HCT116 (cell line): Measurements from ENCODE around the gene TIGD2. TPM values are rescaled to one million over a fixed set of nuclear protein-coding genes. Genes with fewer than 3 reads are reported as not detected.

Source experiments
- ATAC-seq: fragments of 200-7000 bp; cut with Tn5 transposase; 2 replicates; pipeline ENCODE4 v1.9.1; 2020; ENCODE audit warnings: mild to moderate bottlenecking, moderate library complexity
- BruUV-seq: library from RNA; stranded (reverse); fragments of 400-500 nt; replicated peaks from 2 replicates; lab custom pipeline; 2021; lab: Mats Ljungman, UMichigan
- CTCF ChIA-PET: fragments of 300-600 bp; sonication (Branson Sonifier 250); formaldehyde crosslinking; loops from one replicate; lab custom pipeline; 2021; ENCODE audit warnings: antibody characterized with exemption; lab: Charles Lee
- POLR2A ChIA-PET: fragments of 300-600, 350-600 bp; sonication (Branson Sonifier 250); formaldehyde crosslinking; loops from one replicate; lab custom pipeline; 2021; ENCODE audit warnings: antibody characterized with exemption; lab: Charles Lee
- RAD21 ChIA-PET, 2 experiments: fragments of 300-600 bp; sonication (Branson Sonifier 250); formaldehyde crosslinking; loops; one replicate each; lab custom pipeline; 2023; ENCODE audit warnings: low total read pairs in 2 of 2; ENCODE audit not compliant: uncharacterized antibody in 2 of 2, unreplicated experiment in 2 of 2, low non-redundant PET in 1 of 2; lab: Charles Lee
- DNase-seq: peaks from one replicate; pipeline ENCODE4 v3.0.0-alpha.2; 2010; ENCODE audit warnings: low read depth, low spot score
- H2AFZ ChIP-seq: fragments of 200-600 bp; shearing (Covaris generic), sonication (generic); 2 replicates; pipeline ENCODE4 v1.6.1; 2017; ENCODE audit warnings: low read depth, mixed run types, mixed read lengths, antibody characterized with exemption, low read length; ENCODE audit not compliant: poor library complexity, severe bottlenecking
- H3K27ac ChIP-seq: 2 replicates; pipeline ENCODE4 v1.5.1; 2012; ENCODE audit warnings: low read depth, low read length
- H3K27me3 ChIP-seq: fragments of 200-600 bp; sonication (generic); 2 replicates; pipeline ENCODE4 v1.6.1; 2016; ENCODE audit warnings: mixed run types, low read length, mixed read lengths; ENCODE audit not compliant: insufficient read depth
- H3K36me3 ChIP-seq, 2 experiments: fragments of 200-500 bp in 1 of 2; fragments of 200-600 bp in 1 of 2; sonication (Bioruptor generic) in 1 of 2; sonication (generic) in 1 of 2; 2 replicates each; pipeline versions ENCODE4 v1.5.1 to v1.6.1; 2014 to 2016; ENCODE audit warnings: low read length in 2 of 2, inconsistent platforms in 1 of 2, mixed read lengths in 1 of 2, mixed run types in 1 of 2; ENCODE audit not compliant: insufficient read depth in 2 of 2, control insufficient read depth in 1 of 2
- H3K4me1 ChIP-seq, 2 experiments: fragments of 200-600 bp in 1 of 2; sonication (generic) in 1 of 2; 2 replicates each; pipeline versions ENCODE4 v1.5.1 to v1.6.1; 2012 to 2017; ENCODE audit warnings: low read length in 2 of 2, inconsistent platforms in 1 of 2, mild to moderate bottlenecking in 1 of 2, mixed read lengths in 1 of 2, mixed run types in 1 of 2, moderate library complexity in 1 of 2; ENCODE audit not compliant: insufficient read depth in 2 of 2, control insufficient read depth in 1 of 2
- H3K4me2 ChIP-seq: fragments of 200-600 bp; sonication (generic); 2 replicates; pipeline ENCODE4 v1.6.1; 2017; ENCODE audit warnings: mixed run types, low read length, mixed read lengths
- H3K4me3 ChIP-seq, 2 experiments: fragments of 200-600 bp in 1 of 2; sonication (generic) in 1 of 2; replicated peaks in 1 of 2; 2 replicates each; pipeline ENCODE4 v1.5.1; 2011 to 2016; ENCODE audit warnings: low read length in 2 of 2, control low read depth in 1 of 2, low read depth in 1 of 2, mild to moderate bottlenecking in 1 of 2, mixed read lengths in 1 of 2, mixed run types in 1 of 2
- H3K79me2 ChIP-seq: fragments of 200-600 bp; sonication (generic); 2 replicates; pipeline ENCODE4 v1.6.1; 2017; ENCODE audit warnings: mild to moderate bottlenecking, mixed run types, low read length, moderate library complexity, mixed read lengths; ENCODE audit not compliant: insufficient read depth
- H3K9ac ChIP-seq: fragments of 200-600 bp; sonication (generic); 2 replicates; pipeline ENCODE4 v1.6.1; 2016; ENCODE audit warnings: low read length, mixed read lengths
- H3K9me2 ChIP-seq: fragments of 200-600 bp; sonication (generic), shearing (Covaris generic); 2 replicates; pipeline ENCODE4 v1.6.1; 2017; ENCODE audit warnings: mixed run types, mild to moderate bottlenecking, moderate library complexity; ENCODE audit not compliant: insufficient read depth
- H3K9me3 ChIP-seq, 2 experiments: fragments of 200-500 bp in 1 of 2; fragments of 200-600 bp in 1 of 2; sonication (Bioruptor generic) in 1 of 2; sonication (generic) in 1 of 2; 2 replicates each; pipeline ENCODE4 v1.6.1; 2014 to 2017; ENCODE audit warnings: low read length in 2 of 2, mixed read lengths in 2 of 2, inconsistent platforms in 1 of 2, low read depth in 1 of 2, mild to moderate bottlenecking in 1 of 2, mixed run types in 1 of 2, moderate library complexity in 1 of 2; ENCODE audit not compliant: control insufficient read depth in 1 of 2, insufficient read depth in 1 of 2
- H4K20me1 ChIP-seq: fragments of 200-600 bp; sonication (generic), shearing (Covaris generic); 2 replicates; pipeline ENCODE4 v1.6.1; 2017; ENCODE audit warnings: mixed run types, mild to moderate bottlenecking, moderate library complexity; ENCODE audit not compliant: insufficient read depth
- CEBPB ChIP-seq: IDR thresholded peaks from 2 replicates; pipeline ENCODE4 v1.6.1; 2012; ENCODE audit warnings: low read depth
- CTCF ChIP-seq, 3 experiments: fragments of 200-600 bp in 1 of 3; sonication (generic) in 1 of 3; IDR thresholded peaks in 2 of 3; conservative IDR thresholded peaks in 1 of 3; 2 replicates each; pipeline ENCODE4 v1.5.1; 2012 to 2017; ENCODE audit warnings: low read depth in 2 of 3, low read length in 2 of 3, antibody characterized with exemption in 1 of 3, borderline replicate concordance in 1 of 3, control low read depth in 1 of 3, mild to moderate bottlenecking in 1 of 3, mixed read lengths in 1 of 3, mixed run types in 1 of 3, moderate library complexity in 1 of 3; ENCODE audit not compliant: insufficient read depth in 1 of 3
- REST ChIP-seq: IDR thresholded peaks from 2 replicates; pipeline ENCODE4 v1.6.1; 2012; ENCODE audit warnings: low read depth
- SIN3A ChIP-seq: IDR thresholded peaks from 2 replicates; pipeline ENCODE4 v1.6.1; 2012; ENCODE audit warnings: low read depth
- YY1 ChIP-seq: IDR thresholded peaks from 2 replicates; pipeline ENCODE4 v1.6.1; 2011; ENCODE audit warnings: low read length, low read depth, moderate library complexity, mild to moderate bottlenecking; ENCODE audit not compliant: insufficient replicate concordance; ENCODE audit errors: extremely low read depth
- intact Hi-C: fragments of 100-400 bp; cut with micrococcal nuclease; formaldehyde crosslinking; loops from 2 replicates; pipeline ENCODE4 v1.10.0; 2022
- total RNA-seq: library from RNA; stranded (reverse); gene quantifications from one replicate; pipeline ENCODE4 v1.2.1, GENCODE V29; 2021; ENCODE audit not compliant: unreplicated experiment

The TIGD2 gene
- total RNA-seq, 1 experiment from 2014 or later: 10.3 TPM

GRCh38 chr4:89071311-89071710 lies 40.0 kb upstream of the TIGD2 start:
- H3K27me3 ChIP-seq: no peaks in the 10 kb centered on the region
- no peak overlapping the region for H3K4me2 ChIP-seq
- intact Hi-C loops: no loop called here
- no peak for DNase-seq
- no peaks in the 10 kb centered on the region for H4K20me1 ChIP-seq
- TF ChIP-seq CTCF (IDR thresholded peaks at IDR 0.05 in 2 of 3, conservative IDR thresholded peaks at IDR 0.05 in 1 of 3; ENCODE audit: borderline replicate concordance in 1 of 3, insufficient read depth in 1 of 3, low read depth in 2 of 3, low read length in 2 of 3) (no peak), REST (no peak), CEBPB (no peak), SIN3A (no peak), YY1 (no peak)
- TF ChIP-seq, all 23 proteins: peak for 0
- CTCF ChIA-PET: no interaction called here
- no peak overlapping the region for H2AFZ ChIP-seq
- H3K4me3 ChIP-seq: no peak overlapping the region
- H3K9ac ChIP-seq: no peak overlapping the region
- POLR2A ChIA-PET: no interaction called here
- H3K9me2 ChIP-seq: no peaks in the 10 kb centered on the region
- no peaks in the 10 kb centered on the region for H3K79me2 ChIP-seq
- BruUV-seq: no TSS peak
- no peaks in the 10 kb centered on the region for H3K4me1 ChIP-seq
- no peaks in the 10 kb centered on the region for H3K9me3 ChIP-seq
- H3K27ac ChIP-seq: no peak overlapping the region
- no peak for ATAC-seq
- RAD21 ChIA-PET: no interaction called here
- H3K36me3 ChIP-seq: no peaks in the 10 kb centered on the region
